GM18520 (cell line): Measurements from ENCODE around the gene SPI1.

Source experiments
- ATAC-seq: cut with Tn5 transposase; IDR thresholded peaks from one replicate; pipeline ENCODE4 v1.9.1; 2021; ENCODE audit not compliant: unreplicated experiment

SPI1 gene

DNA sequence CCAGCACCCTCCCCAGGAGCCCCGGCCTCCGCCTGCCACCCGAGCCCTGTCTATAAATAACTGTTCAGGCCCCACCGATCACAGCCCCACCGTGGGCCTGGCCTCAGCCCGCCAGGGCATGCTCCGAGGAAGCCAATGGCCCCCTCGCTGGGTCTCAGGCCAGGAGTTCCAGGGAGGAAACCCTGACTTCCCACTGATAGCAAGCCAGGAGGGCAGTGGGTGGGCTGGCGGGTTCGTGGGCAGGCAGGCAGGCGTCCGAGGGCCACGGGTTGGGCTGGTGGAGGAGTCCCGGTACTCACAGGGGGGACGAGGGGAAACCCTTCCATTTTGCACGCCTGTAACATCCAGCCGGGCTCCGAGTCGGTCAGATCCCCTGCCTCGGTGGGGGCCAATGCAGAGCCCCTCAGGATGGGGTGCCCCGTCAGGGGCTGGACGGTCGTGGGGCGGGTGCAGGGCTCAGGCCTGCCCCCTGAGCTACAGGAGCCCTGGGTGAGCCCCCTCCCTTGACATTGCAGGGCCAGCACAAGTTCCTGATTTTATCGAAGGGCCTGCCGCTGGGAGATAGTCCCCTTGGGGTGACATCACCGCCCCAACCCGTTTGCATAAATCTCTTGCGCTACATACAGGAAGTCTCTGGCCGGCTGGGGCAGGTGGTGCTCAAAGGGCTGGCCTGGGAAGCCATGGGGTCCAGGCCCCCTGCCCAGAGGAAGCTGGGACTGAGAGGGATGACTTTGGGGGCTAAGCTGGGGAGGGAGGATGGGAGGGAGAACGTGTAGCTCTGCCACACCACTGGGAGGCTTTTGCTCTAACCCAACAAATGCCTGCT lies at the start of gene SPI1:
Gene SPI1 (minus strand): TSS at position 538 of the 826 bp plus-strand sequence. CDS start 194 bp downstream, at position 344.
- peak; percentile 74 for ATAC-seq

DNA sequence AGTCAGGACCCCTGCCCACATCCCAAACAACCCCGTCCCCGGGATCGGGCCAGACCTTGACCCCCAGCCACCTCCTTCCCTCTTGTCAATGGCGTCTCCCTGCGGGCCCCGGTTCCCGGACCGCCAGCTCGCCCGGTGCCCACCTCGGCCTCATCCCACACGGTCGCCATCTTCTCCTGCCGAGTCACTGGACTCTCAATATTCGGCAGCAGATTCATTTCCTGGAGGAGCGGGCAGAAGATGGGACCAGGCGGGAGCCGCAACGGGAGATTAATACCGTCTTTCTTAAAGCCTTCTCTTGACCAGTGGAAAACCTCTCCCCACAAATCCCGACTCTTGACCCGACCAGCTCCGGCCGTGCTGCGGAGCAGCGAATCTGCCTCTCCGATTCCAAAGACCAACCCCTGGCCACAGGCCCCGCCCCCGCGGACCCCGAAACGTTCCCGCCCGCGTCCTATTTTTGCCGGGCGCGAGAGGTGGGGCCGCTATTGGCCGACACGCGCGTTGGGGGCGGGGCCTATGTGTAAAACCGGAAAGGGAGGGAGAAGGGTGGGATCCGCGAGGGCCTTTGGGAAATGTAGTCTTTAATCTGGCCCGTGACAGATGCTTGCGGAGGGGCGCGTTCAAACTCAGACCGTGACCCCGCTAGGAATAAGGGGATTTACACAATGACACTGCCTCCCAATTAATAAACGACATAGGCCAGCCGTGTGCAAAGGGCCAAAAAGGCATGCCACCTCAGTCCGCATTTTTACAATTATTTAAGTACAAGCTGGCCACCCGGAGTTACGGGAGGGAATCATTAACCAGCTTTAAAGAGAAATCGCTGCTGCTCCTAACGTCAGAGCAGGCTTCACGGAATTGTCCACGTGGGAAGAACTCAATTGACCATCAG lies 48.0 kb upstream of the SPI1 start, which contains the start of gene PSMC3:
Gene PSMC3 (minus strand): TSS at position 378 of the 895 bp plus-strand sequence. CDS start 160 bp downstream, at position 218.
- peak; percentile 87 for ATAC-seq

DNA sequence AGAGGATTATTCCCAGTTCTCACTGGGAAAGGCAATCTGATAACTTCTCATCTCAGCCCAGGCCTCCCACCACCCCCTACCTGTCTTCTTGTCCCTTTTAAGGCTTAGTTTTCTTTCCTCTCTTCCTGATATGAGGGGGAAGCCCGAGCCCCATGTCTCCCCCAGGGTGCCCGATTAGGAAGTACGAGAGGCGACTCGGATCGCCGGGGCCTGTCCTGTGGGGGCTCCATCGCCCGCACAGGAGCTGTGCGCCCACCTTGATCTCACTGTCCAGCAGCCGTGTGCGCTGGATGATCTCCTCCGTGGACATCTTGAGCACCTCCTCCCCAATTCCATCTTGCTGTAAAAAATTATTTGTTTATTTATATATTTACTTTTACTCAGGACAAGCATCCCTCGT lies 47.3 kb upstream of the SPI1 start:
- ATAC-seq = no peak

DNA sequence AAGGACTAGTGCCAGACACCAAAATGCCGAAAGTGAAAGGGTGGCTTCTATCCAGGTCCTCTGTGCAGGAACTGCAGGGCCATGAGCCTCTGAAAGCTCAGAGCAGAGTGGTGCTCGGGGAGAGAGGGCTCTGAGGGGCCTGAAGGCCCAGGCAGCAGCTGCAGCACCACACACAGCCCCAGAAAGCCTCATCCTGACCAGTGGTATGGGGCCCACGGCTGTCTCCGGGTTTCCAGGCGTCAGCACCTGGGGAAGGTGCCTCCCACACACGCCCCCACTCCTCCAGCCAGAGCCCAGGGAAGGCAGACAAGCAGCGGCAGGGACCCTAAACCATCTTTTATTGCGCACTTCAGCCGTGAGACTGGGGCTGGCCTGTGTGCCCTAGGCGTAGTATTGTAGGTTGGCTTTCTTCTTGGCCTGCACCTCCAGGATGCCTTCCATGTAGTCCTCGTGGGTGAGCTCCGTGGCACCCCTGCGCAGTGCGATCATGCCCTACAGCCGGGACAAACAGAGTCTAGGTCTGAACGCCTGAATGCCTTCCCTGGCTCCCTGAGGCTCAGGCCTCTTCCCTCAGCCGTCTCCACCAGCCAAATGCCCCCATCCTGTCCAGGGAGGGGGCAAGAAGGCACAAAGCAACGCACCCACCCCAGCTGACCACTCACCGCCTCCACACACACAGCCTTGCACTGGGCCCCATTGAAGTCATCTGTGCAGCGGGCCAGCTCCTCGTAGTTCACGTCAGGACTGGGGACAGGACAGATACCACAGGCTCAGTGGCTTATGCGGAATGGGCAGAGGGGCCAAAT lies 40.3 kb upstream of the SPI1 start:
- ATAC-seq = no peak

DNA sequence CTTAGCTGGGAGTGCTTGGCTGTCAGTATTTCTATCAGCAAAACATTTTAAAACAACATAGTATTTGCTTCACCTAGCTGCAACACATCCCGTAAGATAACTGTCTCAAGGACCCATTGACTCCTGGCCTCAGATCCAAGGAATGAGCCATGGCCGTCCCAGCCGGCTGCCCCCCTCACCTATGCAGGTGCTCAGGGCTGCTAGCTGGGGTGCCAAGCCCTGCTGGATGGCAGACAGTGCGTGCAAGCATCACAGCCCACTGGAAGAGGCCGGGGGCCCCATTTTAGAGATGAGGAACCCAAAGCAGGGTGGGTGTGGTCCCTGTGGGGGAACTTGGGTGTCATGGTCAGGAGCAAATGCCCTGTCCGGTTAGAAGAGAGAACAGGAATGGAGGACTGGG lies 39.4 kb upstream of the SPI1 start:
- no peak for ATAC-seq

DNA sequence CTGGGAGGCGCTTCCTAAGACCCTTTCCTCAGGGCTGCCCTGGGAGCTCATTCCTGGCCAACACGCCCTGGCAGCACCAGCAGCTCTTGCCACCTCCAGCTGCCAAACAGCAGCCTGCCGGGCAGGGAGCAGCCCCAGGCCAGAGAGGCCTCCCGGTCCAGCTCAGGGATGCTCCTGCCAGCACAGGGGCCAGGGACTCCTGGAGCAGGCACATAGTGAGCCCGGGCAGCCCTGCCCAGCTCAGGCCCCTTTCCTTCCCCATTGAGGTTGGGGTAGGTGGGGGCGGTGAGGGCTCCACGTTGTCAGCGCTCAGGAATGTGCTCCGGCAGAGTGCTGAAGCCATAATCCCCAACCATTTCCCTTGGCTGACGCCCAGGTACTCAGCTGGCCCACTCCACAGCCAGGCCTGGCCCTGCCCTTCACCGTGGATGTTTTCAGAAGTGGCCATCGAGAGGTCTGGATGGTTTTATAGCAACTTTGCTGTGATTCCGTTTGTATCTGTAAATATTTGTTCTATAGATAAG lies 37.7 kb upstream of the SPI1 start:
- ATAC-seq = no peak

DNA sequence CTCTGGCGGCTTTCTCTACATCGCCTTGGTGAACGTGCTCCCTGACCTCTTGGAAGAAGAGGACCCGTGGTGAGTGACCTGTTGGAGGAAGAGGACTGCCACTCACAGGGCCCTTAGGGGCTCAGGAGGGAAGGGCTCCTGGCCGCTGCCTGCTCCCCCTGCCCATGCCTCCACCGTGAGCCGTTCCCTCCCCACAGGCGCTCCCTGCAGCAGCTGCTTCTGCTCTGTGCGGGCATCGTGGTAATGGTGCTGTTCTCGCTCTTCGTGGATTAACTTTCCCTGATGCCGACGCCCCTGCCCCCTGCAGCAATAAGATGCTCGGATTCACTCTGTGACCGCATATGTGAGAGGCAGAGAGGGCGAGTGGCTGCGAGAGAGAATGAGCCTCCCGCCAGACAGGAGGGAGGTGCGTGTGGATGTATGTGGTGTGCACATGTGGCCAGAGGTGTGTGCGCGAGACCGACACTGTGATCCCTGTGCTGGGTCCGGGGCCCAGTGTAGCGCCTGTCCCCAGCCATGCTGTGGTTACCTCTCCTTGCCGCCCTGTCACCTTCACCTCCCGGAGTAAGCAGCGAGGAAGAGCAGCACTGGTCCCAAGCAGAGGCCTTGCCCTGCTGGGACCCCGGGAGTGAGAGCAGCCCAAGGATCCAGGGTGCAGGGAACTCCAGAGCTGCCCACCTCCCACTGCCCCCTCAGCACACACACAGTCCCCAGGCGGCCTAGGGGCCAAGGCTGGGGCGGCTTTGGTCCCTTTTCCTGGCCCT lies 36.9 kb upstream of the SPI1 start:
- no peak for ATAC-seq

DNA sequence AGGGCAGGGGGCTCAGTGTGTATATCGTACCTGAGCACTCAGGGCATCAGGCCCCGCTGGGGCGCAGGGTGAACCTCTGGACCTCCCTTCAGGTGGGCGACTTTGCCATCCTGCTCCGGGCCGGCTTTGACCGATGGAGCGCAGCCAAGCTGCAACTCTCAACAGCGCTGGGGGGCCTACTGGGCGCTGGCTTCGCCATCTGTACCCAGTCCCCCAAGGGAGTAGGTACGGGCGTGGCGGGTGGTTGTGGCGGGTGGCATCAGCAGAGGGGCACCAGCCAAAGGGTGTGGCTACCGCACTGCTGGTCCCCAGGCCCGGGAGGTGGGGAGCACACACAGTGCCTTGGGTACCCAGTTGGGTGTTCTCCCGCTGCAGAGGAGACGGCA lies 36.3 kb upstream of the SPI1 start:
- no peak for ATAC-seq

DNA sequence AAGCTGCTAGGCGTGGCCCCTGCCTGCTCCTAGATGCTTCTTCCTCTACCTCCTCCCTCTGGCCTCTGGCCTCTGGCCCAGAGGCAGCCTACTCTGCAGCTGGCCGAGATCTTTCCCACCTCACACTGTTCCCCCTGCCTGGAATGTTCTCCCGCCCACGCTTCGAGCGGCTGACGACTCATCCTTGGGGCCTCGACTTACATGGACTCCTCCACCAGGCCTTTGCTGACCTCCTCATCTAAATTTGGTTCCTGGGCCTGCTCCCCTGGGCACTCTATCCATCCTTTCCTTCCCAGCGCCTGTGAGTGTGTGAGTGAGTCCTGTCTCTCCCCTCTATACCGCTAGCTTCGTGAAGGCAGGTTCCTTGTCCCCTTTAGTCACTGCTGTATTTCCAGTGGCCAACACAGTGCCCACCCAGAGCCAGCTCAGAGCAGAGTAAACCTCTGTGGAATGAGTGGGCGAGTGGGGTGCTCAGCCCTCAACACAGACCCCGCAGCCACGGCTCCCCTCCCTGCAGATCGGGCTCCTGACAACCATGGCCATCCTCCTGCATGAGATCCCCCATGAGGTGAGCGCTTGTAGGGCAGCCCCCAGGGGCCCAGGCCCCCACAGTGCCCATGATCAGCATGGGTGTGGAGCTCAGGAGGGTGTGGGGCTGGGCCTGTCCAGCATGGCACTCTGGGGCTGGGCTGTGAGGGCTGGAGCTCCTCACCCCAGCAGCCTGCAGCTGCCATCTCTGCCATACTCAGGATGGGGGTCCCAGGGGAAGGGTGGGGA lies 35.7 kb upstream of the SPI1 start:
- ATAC-seq = no peak

DNA sequence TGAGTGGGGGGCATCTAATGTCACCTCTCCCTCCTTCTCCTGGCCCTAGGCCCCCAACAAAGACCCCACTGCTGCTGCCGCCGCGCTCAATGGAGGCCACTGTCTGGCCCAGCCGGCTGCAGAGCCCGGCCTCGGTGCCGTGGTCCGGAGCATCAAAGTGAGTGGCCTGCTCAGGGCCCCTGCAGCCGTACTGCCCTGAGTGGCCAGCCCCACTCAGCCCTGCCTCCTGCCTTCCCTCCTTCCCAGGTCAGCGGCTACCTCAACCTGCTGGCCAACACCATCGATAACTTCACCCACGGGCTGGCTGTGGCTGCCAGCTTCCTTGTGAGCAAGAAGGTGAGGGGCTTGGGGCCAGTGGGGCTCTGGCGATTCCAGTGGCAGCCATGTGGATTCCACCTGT lies 35.0 kb upstream of the SPI1 start:
- no peak for ATAC-seq

DNA sequence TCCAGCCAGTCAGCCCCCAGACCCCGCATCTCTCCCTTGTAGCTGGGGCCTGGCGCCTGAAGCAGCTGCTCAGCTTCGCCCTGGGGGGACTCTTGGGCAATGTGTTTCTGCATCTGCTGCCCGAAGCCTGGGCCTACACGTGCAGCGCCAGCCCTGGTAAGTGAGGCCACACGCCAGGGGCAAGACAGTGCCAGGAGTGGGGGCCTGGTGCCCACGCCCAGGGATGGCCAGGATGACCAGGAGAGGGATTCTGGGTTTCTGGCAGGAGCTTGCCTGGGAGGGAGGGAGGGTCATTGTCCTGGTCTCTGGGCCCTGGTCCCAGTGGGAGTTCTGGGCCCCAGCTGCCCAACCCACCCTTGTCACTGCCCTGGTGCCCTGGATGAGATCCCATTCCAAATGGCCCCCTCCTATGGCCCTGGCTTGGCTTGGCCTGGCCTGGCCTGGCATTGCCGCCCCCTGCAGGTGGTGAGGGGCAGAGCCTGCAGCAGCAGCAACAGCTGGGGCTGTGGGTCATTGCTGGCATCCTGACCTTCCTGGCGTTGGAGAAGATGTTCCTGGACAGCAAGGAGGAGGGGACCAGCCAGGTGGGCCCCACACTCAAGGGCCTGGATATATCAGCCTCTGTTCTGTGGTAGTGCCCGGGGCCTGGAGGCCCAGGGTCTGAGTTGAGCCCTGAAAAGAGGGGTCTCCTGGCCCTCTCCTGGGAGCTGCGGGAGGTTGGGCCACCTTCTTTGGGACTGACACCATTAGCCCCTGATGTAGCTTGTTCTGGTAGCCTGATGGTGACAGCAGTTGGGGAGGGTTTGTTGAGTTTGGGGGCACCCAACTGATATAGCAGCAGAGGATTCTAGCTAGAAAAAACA lies 33.8 kb upstream of the SPI1 start:
- ATAC-seq = no peak

DNA sequence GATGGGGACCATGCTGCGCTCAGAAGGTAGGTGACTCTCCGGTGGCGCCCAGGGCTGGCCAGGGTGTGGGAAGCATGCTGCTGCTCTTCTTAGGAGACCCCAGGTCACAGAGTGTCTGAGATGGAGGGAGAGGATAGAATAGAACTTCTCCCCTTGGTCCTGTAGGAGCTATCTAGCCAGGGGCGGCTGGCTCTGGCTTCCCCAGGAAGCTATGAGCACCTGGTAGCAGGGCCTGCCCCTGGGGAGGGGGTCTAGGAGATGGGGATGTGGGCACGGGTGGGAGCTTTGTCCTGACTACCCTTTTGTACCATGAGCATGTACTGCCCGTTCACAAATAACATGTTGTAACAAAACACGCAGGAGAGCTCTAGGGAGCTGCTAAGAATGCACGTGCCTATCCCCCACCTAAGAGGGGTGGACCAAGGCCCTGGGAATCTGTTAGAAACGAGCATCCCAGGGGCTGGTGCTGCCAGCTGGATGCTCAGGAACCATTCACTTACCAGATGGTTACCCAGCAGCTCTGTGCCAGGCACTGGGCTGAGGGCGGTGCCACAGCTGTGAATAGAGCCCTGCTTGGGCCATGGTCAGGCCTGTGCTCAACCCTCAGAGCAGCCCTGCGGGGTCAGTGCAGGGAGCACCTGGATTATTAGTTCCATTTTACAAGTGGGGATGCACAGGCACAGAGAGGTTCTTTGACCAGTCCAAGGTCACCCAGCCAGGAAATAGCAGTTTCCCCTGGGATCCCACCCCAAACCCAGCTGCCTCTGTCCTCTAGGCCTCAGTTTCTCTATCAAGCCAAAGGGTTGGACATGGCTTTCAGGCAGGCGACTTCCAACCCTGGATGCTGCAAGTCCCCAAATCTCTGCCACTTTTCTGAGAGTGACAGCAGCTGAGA lies 32.3 kb upstream of the SPI1 start:
- no peak for ATAC-seq

DNA sequence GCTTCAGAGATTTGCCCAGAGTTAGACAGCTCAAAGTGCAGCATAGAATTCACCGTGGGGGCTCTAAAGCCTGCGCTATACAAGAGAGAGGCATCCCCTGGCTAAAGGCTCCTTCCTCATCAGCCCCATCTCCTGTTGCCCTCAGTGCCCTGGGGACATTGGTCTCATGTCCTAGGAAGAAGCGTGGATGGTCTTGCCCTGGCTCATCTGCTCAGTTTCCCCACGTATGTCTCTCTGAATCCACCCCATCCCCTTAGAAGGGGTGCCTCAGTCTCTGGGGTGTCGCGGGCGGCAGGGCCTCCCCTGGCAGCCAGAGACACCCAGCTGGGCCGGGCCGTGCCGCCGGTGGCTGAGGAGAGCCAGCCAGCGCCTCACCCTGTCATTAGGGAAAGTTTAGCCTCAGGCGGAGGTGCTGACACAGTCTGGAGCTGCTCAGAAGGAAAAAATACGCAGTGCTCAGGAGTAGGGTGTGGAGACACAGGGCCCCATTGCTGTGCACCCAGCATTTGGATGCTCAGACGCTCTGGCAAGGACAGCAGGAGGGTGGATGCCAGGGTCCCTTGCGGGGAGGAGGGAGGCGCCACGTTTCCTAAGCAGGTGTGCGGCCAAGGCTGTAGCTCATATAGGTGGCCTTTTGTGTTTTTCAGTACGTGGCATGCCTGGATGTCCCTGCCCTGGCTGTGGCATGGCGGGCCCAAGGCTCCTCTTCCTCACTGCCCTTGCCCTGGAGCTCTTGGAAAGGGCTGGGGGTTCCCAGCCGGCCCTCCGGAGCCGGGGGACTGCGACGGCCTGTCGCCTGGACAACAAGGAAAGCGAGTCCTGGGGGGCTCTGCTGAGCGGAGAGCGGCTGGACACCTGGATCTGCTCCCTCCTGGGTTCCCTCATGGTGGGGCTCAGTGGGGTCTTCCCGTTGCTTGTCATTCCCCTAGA lies 31.4 kb upstream of the SPI1 start:
- ATAC-seq = no peak

DNA sequence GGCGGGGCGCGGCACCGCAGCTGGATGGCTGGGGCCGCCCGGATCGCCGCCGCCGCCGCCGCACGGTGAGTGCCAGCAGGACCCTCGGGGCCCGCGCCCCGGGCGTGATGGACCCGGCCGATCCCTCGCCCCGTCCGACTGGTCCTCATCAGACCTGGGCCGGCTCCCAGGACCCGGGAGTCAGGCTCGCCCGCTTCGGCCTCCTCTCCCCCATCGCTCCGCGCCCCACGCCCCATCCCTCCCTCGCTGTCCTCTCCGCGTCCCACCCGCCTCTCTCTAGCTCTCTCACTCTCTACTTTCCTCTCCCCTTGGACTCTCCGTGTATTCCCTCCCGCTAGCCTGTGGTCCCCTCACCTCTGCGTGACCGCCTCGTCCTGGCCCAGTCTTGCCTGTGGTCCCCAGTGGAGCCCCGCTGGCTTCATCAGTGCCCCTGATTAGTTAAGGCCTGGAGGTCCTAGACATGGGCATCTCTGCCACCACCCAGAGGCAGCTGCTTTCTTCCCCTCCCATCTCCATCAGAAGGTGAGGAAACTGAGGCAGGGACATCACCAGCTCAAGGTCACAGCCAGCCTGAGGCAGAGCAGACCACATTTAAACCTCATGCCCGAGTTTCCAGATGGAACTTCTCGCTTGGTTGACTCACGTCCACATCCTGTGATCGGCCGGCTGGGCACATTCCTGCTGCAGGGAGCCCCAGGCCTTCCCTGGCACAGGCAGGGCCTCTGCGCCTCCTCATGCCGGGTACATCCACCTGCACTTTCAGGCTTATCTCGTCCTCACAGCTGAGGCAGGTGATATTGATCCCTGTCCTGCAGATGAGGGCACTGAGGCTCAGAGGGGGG lies 30.5 kb upstream of the SPI1 start:
- no peak for ATAC-seq
